Measurements from ENCODE around the gene LRRTM4.

DNA sequence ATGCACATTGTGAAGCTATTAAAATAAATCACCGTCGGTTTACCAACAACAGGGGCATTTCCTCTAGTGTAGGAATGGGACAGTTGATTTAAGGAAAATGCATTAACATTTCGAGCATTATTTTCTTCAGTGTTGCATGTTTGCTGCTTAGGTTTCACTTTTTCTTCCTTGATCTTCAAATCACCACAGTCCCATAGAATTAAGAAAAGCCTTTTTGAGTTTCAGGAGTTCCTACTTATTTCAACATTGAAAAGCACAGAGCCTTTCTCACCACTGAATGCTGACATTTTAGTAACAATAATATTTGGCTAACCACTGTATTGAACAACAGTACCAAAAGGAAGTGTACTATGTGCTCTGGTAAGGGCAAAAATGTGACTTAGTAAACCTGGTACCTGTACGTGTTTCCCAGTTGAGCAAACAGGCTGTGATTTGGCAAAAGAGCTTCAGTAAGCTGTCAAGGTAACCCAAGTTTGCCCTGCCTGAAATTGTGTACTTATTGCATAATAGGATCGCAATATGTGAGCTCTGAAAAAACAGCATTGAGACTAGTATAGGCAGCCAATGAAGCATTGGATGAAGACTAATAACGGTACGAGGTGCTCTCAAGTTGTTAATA, 2.2 kb downstream of the LRRTM4 start:
- TF ChIP-seq EZH2phosphoT487 (IDR thresholded peaks at IDR 0.05; ENCODE audit: borderline replicate concordance, low read depth, low read length) (no peak), CTCF (conservative IDR thresholded peaks at IDR 0.05; ENCODE audit: low read length) (no peak)
